Upper lobe of right lung (tissue), 1 donor: ENCODE data around the gene URB1. TPM values are rescaled to one million over a fixed set of nuclear protein-coding genes. Genes with fewer than 3 reads are reported as not detected.
A peak's percentile ranks its signal among the peaks of the same experiment; 100 is the strongest.

ENCODE experiments used
- ATAC-seq: fragments of 200-7000 bp; cut with Tn5 transposase; one replicate; pipeline ENCODE4 v1.9.1; 2020; ENCODE audit warnings: mild to moderate bottlenecking, moderate library complexity
- DNase-seq: peaks from one replicate; pipeline ENCODE4 v3.0.0-alpha.2; 2020
- H3K27ac ChIP-seq: fragments of 200-600 bp; one replicate; pipeline ENCODE4 v1.8.0; 2022
- H3K27me3 ChIP-seq: fragments of 200-600 bp; one replicate; pipeline ENCODE4 v1.8.0; 2022; ENCODE audit warnings: mild to moderate bottlenecking
- H3K36me3 ChIP-seq: fragments of 200-600 bp; one replicate; pipeline ENCODE4 v1.8.0; 2022
- H3K4me1 ChIP-seq: fragments of 200-600 bp; one replicate; pipeline ENCODE4 v1.8.0; 2022
- H3K4me3 ChIP-seq: fragments of 200-600 bp; one replicate; pipeline ENCODE4 v1.8.0; 2022; ENCODE audit warnings: mild to moderate bottlenecking
- H3K9me3 ChIP-seq: fragments of 200-600 bp; one replicate; pipeline ENCODE4 v1.8.0; 2022
- intact Hi-C: fragments of 100-400 bp; cut with DNase I; formaldehyde crosslinking; loops from one replicate; pipeline ENCODE4 v1.11.0; 2022
- total RNA-seq: library from RNA; stranded (reverse); fragmentation: NEBNext Ultra II Directional; extraction: Animal tissue kit (Norgen Biotek cat#: 25700); gene quantifications from one replicate; pipeline ENCODE4 v1.2.1, GENCODE V29; 2021
- TF ChIP-seq, protein P1 (sequence below): fragments of 200-600 bp; IDR thresholded peaks from one replicate; pipeline ENCODE4 v1.8.0; 2022; ENCODE audit warnings: antibody characterized with exemption
- donor health status: DM: no; HTN: yes; CAD: no; lungs with severe emphysema.

Gene URB1
- total RNA-seq, 1 donor from 2014 or later: 14.3 TPM

DNA sequence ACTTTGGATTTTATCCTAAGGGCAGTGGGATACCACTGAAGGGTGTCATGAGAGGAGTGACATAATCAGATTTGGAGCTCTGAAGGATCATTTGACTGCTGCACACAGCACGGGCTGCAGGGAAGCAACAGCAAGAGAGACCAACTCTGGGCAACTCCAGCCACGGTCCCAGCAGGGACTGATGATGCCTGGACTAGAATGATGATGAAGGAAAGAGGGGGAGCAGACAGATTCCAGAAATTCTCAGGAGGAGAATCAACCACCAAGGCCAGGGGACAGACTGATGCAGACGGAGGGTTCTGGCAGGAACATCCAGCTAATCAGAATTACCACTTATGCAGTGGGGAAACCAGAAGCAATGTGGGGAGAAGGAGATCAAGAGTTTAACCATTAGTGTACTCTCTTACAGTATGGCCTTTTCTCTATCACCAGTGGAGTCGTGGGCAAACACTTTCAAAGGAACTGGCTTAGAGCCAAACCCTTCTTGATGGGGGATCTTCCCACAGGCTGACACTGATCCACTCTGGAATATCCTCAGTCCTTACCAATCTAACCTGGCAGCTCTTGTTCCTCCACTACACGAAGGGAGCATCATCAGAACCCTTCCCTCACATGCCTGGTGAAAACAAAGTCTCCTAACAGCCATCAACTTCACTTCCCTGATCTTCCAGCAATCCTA is 3.3 kb downstream of the URB1 start:
- DNase-seq (no peak), ATAC-seq (no peak)
- H3K27ac ChIP-seq: no peak overlapping the region
- intact Hi-C loops: no loop called here
- no peaks in the 10 kb centered on the region for H3K9me3 ChIP-seq
- H3K36me3 ChIP-seq: peaks cover 4% of the 10 kb centered on the region
- TF ChIP-seq, protein P1, sequence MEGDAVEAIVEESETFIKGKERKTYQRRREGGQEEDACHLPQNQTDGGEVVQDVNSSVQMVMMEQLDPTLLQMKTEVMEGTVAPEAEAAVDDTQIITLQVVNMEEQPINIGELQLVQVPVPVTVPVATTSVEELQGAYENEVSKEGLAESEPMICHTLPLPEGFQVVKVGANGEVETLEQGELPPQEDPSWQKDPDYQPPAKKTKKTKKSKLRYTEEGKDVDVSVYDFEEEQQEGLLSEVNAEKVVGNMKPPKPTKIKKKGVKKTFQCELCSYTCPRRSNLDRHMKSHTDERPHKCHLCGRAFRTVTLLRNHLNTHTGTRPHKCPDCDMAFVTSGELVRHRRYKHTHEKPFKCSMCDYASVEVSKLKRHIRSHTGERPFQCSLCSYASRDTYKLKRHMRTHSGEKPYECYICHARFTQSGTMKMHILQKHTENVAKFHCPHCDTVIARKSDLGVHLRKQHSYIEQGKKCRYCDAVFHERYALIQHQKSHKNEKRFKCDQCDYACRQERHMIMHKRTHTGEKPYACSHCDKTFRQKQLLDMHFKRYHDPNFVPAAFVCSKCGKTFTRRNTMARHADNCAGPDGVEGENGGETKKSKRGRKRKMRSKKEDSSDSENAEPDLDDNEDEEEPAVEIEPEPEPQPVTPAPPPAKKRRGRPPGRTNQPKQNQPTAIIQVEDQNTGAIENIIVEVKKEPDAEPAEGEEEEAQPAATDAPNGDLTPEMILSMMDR: no peak
- H3K4me3 ChIP-seq: no peak overlapping the region
- no peaks in the 10 kb centered on the region for H3K27me3 ChIP-seq
- peaks cover 14% of the 10 kb centered on the region for H3K4me1 ChIP-seq

DNA sequence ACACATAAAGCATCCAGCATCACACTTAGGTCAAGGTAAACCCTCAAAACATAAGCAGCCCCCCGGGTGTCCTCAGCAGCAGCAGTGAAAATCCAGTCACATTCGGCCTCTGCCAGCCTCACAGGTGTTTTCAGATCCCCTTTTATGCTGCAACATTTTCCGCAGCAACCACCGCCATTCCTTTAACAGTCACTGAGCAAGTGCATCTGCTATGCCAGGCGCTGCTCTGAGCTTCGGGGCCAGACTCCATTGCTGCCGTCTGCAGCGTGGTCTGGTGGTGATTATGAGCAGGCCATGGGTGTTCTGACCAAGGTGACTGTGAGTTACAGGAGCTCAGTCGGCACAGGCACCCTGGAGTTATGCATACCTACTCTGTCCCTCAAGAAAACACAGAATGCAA is 4.5 kb downstream of the URB1 start:
- no peak for DNase-seq
- no peak for ATAC-seq
- TF ChIP-seq, protein P1: no peak
- H3K9me3 ChIP-seq: no peaks in the 10 kb centered on the region
- intact Hi-C loops: no loop called here
- no peak overlapping the region for H3K27ac ChIP-seq
- H3K27me3 ChIP-seq: no peaks in the 10 kb centered on the region
- H3K36me3 ChIP-seq: peaks cover 16% of the 10 kb centered on the region
- H3K4me1 ChIP-seq: peaks cover 8% of the 10 kb centered on the region
- H3K4me3 ChIP-seq: no peak overlapping the region

DNA sequence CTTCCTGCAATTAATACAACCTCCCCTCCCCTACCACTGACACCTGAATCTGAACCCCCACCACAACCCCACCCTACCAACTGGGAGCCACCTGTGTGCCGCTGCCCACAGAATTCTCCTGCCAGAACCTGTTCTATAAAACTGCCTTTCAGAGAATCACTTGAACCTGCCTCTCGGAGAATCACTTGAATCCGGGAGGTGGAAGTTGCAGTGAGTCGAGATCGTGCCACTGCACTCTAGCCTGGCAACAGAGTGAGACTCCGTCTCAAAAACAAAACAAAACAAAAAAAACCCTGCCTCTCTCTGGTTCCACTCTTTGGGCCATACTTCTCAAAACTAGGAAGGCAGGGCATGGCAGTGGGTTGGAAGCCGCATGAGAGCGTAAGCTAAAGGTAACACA is 5.7 kb downstream of the URB1 start:
- DNase-seq (no peak), ATAC-seq (peak; percentile 13)
- TF ChIP-seq, protein P1: no peak
- Histone ChIP-seq H3K36me3 (peaks cover 27% of the 10 kb centered on the region), H3K27me3 (no peaks in the 10 kb centered on the region), H3K4me3 (no peak overlapping the region), H3K4me1 (peaks cover 6% of the 10 kb centered on the region), H3K9me3 (no peaks in the 10 kb centered on the region), H3K27ac (no peak overlapping the region)
- intact Hi-C loops: no loop called here

DNA sequence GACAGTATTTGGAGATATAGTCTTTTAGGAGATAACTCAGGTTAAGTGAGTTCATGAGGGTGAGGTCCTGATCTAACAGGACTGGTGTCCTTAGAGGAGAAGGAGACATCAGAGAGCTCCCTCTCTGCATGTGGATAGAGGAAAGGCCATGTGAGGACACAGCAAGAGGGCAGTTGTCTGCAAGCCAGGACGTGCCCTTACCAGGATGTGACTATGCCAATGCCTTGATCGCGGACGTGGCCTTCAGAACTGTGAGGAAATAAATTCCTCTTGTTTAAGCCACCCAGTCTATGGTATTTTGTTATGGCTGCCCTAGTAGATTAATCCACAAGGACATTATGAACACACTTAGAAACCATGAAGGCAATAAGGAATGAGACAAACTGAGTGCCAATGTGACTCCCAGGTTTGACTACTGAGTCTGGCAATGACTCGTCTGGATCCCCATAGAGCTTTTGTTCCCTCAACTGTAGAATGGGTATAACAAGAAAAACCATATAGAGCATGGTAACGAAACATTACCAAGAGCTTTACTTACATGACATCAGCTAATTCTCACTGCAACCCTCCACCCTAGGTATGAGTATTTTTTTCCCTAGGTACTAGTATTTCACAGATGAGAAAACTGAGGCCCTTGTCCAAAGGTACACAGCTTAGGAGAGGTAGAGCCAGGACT is 6.5 kb downstream of the URB1 start:
- ATAC-seq: no peak
- Histone ChIP-seq H3K27ac (no peak overlapping the region), H3K9me3 (no peaks in the 10 kb centered on the region), H3K27me3 (no peaks in the 10 kb centered on the region), H3K4me3 (no peak overlapping the region), H3K36me3 (peaks cover 34% of the 10 kb centered on the region), H3K4me1 (no peaks in the 10 kb centered on the region)
- intact Hi-C loops: no loop called here
- TF ChIP-seq, protein P1: no peak
- no peak for DNase-seq

DNA sequence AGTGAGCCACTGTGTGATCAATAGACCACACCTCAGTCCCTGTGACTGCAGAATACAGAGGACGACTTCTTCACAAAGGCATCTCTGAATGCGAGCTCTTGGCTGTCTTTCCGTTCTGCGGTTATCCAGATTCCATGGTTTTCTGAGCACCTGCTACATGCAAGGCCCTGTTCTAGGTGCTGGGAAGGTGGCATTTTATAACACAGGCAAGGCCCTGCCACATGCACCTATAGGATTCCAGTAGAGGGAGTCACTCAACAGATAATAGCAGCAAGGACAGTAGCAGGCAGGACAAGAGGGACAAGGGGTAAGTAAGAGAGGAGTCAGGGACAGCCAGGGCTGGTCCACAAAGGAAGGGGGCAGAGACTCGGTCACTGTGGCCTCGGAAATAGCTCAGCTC is 9.0 kb downstream of the URB1 start:
- TF ChIP-seq, protein P1: no peak
- intact Hi-C loops: no loop called here
- no peak for ATAC-seq
- Histone ChIP-seq H3K27ac (no peak overlapping the region), H3K36me3 (peaks cover 51% of the 10 kb centered on the region), H3K4me1 (no peaks in the 10 kb centered on the region), H3K27me3 (no peaks in the 10 kb centered on the region), H3K4me3 (no peak overlapping the region), H3K9me3 (no peaks in the 10 kb centered on the region)
- DNase-seq: no peak
